Psoas muscle (tissue), 8 donors: ENCODE measurements around the gene PPWD1. TPM values are rescaled to one million over a fixed set of nuclear protein-coding genes. Genes with fewer than 3 reads are reported as not detected.

ENCODE experiments used
- ATAC-seq, 4 donors: fragments of 200-7000 bp; cut with Tn5 transposase; one replicate each; pipeline ENCODE4 v1.9.1; 2020; ENCODE audit warnings: moderate library complexity in 3 of 4, mild to moderate bottlenecking in 2 of 4
- DNase-seq, 2 donors: peaks; one replicate each; pipeline ENCODE4 v3.0.0-alpha.2; 2020
- H3K27ac ChIP-seq: fragments of 200-600 bp; one replicate; pipeline ENCODE4 v1.8.0; 2022
- H3K27me3 ChIP-seq, 3 donors: fragments of 200-600 bp in 1 of 3; one replicate each; pipeline versions ENCODE4 v1.6.1 to v1.8.0; 2013 to 2022; ENCODE audit warnings: low read length in 2 of 3, mild to moderate bottlenecking in 2 of 3, moderate library complexity in 1 of 3; ENCODE audit not compliant: insufficient read depth in 3 of 3
- H3K36me3 ChIP-seq, 2 donors: fragments of 200-600 bp in 1 of 2; one replicate each; pipeline versions ENCODE4 v1.6.1 to v1.8.0; 2013 to 2022; ENCODE audit warnings: low read depth in 1 of 2, mild to moderate bottlenecking in 1 of 2, moderate library complexity in 1 of 2; ENCODE audit not compliant: insufficient read depth in 1 of 2
- H3K4me1 ChIP-seq: fragments of 200-600 bp; one replicate; pipeline ENCODE4 v1.8.0; 2022
- H3K4me3 ChIP-seq: fragments of 200-600 bp; one replicate; pipeline ENCODE4 v1.8.0; 2022; ENCODE audit warnings: mild to moderate bottlenecking
- H3K9me3 ChIP-seq: fragments of 200-600 bp; one replicate; pipeline ENCODE4 v1.8.0; 2022
- whole genome bisulfite sequencing, 3 donors: extraction: QIAGEN DNeasy Blood & Tissue Kit; methylation state at CpG; one replicate each; pipeline versions ENCODE4 v1.1.6 to v1.1.7; 2013; 5-methylcytosine and 5-hydroxymethylcytosine counted together
- intact Hi-C, 2 donors: fragments of 100-400 bp; cut with DNase I; formaldehyde crosslinking; loops; one replicate each; pipeline versions ENCODE4 v1.11.0 to v1.14.2; 2022
- polyA plus RNA-seq, 3 donors: library from polyadenylated mRNA; stranded (reverse); fragments of 200-250 nt; gene quantifications; one replicate each; pipeline ENCODE4 v1.2.3, GENCODE V29; 2013
- total RNA-seq, 4 donors: library from RNA; stranded (reverse); fragmentation: NEBNext Ultra II Directional in 2 of 4; extraction: Animal tissue kit (Norgen Biotek cat#: 25700) in 2 of 4; gene quantifications; one replicate each; pipeline versions ENCODE4 v1.2.1 to v1.2.4, GENCODE V29; 2021 to 2023
- TF ChIP-seq, protein P1 (sequence below): fragments of 200-600 bp; IDR thresholded peaks from one replicate; pipeline ENCODE4 v1.8.0; 2022; ENCODE audit warnings: antibody characterized with exemption
- donor health status: healthy with polysubstance abuse.
- donor health status: DM: no; HTN: no; CAD: no; lungs with moderate emphysema.
- donor health status: Bipolar disorder and iron deficiency.
- donor health status: healthy.
- donor health status: DM: yes; HTN: yes; CAD: no.
- donor health status: DM: no; HTN: no; CAD: no.
- donor health status: DM: no; HTN: no; CAD: no.
- donor health status: DM: yes; HTN: yes; CAD: no.

Gene PPWD1
- total and polyA plus RNA-seq, 7 donors: 11.0 to 19.4 (median 14.3) TPM

DNA sequence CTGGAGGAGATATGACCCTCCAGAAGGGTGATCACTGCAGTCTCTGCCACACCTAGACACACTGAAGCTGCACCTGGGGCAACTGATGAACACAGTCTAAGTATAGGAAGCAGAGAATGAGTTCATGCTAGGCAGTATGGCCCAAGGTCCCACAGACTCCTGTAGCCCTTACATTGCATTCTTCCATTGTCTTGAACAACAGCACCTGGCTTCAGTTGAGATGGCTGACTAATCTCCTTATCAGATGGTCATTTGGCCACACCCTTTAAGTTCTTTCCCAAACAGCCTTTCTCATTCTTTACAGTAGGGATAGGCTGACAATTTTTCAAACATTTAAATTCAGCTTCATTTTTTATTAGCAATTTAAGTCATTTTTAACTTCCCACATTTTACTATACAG is 23.3 kb upstream of the PPWD1 start:
- TF ChIP-seq, protein P1, sequence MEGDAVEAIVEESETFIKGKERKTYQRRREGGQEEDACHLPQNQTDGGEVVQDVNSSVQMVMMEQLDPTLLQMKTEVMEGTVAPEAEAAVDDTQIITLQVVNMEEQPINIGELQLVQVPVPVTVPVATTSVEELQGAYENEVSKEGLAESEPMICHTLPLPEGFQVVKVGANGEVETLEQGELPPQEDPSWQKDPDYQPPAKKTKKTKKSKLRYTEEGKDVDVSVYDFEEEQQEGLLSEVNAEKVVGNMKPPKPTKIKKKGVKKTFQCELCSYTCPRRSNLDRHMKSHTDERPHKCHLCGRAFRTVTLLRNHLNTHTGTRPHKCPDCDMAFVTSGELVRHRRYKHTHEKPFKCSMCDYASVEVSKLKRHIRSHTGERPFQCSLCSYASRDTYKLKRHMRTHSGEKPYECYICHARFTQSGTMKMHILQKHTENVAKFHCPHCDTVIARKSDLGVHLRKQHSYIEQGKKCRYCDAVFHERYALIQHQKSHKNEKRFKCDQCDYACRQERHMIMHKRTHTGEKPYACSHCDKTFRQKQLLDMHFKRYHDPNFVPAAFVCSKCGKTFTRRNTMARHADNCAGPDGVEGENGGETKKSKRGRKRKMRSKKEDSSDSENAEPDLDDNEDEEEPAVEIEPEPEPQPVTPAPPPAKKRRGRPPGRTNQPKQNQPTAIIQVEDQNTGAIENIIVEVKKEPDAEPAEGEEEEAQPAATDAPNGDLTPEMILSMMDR: no peak
- no peak overlapping the region for H3K27ac ChIP-seq
- H3K4me1 ChIP-seq: no peaks in the 10 kb centered on the region
- H3K4me3 ChIP-seq: no peak overlapping the region
- no peaks in the 10 kb centered on the region for H3K36me3 ChIP-seq
- intact Hi-C loops: no loop called here
- H3K27me3 ChIP-seq: no peaks in the 10 kb centered on the region
- DNase-seq (no peak), ATAC-seq (no peak)
- no peaks in the 10 kb centered on the region for H3K9me3 ChIP-seq

GRCh38 chr5:65544473-65544872 is 18.6 kb upstream of the PPWD1 start:
- no peaks in the 10 kb centered on the region for H3K36me3 ChIP-seq
- TF ChIP-seq, protein P1: no peak
- no peaks in the 10 kb centered on the region for H3K4me1 ChIP-seq
- no peak overlapping the region for H3K27ac ChIP-seq
- H3K4me3 ChIP-seq: no peak overlapping the region
- no peaks in the 10 kb centered on the region for H3K9me3 ChIP-seq
- DNase-seq (no peak), ATAC-seq (no peak)
- 97 to 98% (median 98%) methylated on average over 4 of the region's 4 CpGs for WGBS, 3 donors
- no peaks in the 10 kb centered on the region for H3K27me3 ChIP-seq
- intact Hi-C loops: no loop called here

- 74 to 90% (median 88%) methylated on average over 5 of the region's 5 CpGs for WGBS, 3 donors
- Histone ChIP-seq H3K9me3 (no peaks in the 10 kb centered on the region), H3K36me3 (no peaks in the 10 kb centered on the region), H3K4me3 (no peak overlapping the region), H3K27me3 (no peaks in the 10 kb centered on the region), H3K27ac (no peak overlapping the region), H3K4me1 (no peaks in the 10 kb centered on the region)
- no peak for DNase-seq
- TF ChIP-seq, protein P1: no peak
- ATAC-seq: no peak
- intact Hi-C loops: no loop called here
Observed at GRCh38 chr5:65546141-65546540, 17.0 kb upstream of the PPWD1 start.

- no peaks in the 10 kb centered on the region for H3K4me1 ChIP-seq
- intact Hi-C loops: no loop called here
- H3K9me3 ChIP-seq: no peaks in the 10 kb centered on the region
- no peaks in the 10 kb centered on the region for H3K27me3 ChIP-seq
- TF ChIP-seq, protein P1: no peak
- ATAC-seq: no peak
- no peak overlapping the region for H3K27ac ChIP-seq
- no peak overlapping the region for H3K4me3 ChIP-seq
- H3K36me3 ChIP-seq: no peaks in the 10 kb centered on the region
- DNase-seq: no peak
- 94 to 95% (median 95%) methylated on average over 7 of the region's 7 CpGs for WGBS, 3 donors
Observed at GRCh38 chr5:65548281-65548680, 14.8 kb upstream of the PPWD1 start.

GRCh38 chr5:65553941-65554340 is 9.2 kb upstream of the PPWD1 start:
- H3K4me1 ChIP-seq: no peaks in the 10 kb centered on the region
- ATAC-seq (no peak), DNase-seq (no peak)
- H3K4me3 ChIP-seq: no peak overlapping the region
- TF ChIP-seq, protein P1: no peak
- 84 to 90% (median 84%) methylated on average over 5 of the region's 5 CpGs for WGBS, 3 donors
- intact Hi-C loops: no loop called here
- H3K27me3 ChIP-seq: no peaks in the 10 kb centered on the region
- no peaks in the 10 kb centered on the region for H3K9me3 ChIP-seq
- H3K36me3 ChIP-seq: no peaks in the 10 kb centered on the region
- no peak overlapping the region for H3K27ac ChIP-seq
